ENCODE measurements around the gene MOSPD3. TPM values are rescaled to one million over a fixed set of nuclear protein-coding genes. Genes with fewer than 3 reads are reported as not detected.

MOSPD3 gene
- total and polyA plus RNA-seq, 2 of the 13 experiments (the other 11 are each of a cell fraction or from before 2014, with no cell fraction given), result 7.6 to 8.8 TPM

GRCh38 chr7:100563809-100564400 lies 48.4 kb upstream of the MOSPD3 start (continued):
- TF ChIP-seq AKNA (CRISPR knock-in tag; IDR thresholded peaks at IDR 0.05; ENCODE audit: borderline replicate concordance) (no peak), EHMT2 (IDR thresholded peaks at IDR 0.05; ENCODE audit: borderline replicate concordance, low read depth, low read length) (no peak), HDAC1 (CRISPR knock-in tag; IDR thresholded peaks at IDR 0.05) (no peak), DMAP1 (CRISPR knock-in tag; IDR thresholded peaks at IDR 0.05) (no peak), ZBED4 (CRISPR knock-in tag; IDR thresholded peaks at IDR 0.05; ENCODE audit: borderline replicate concordance) (no peak), ZNF224 (CRISPR knock-in tag; IDR thresholded peaks at IDR 0.05) (no peak), ZNF572 (CRISPR knock-in tag; IDR thresholded peaks at IDR 0.05) (no peak), EEA1 (CRISPR knock-in tag; IDR thresholded peaks at IDR 0.05; ENCODE audit: borderline replicate concordance) (no peak), ZNF577 (CRISPR knock-in tag; IDR thresholded peaks at IDR 0.05; ENCODE audit: borderline replicate concordance, low read depth) (no peak)
- TF ChIP-seq, protein P1, sequence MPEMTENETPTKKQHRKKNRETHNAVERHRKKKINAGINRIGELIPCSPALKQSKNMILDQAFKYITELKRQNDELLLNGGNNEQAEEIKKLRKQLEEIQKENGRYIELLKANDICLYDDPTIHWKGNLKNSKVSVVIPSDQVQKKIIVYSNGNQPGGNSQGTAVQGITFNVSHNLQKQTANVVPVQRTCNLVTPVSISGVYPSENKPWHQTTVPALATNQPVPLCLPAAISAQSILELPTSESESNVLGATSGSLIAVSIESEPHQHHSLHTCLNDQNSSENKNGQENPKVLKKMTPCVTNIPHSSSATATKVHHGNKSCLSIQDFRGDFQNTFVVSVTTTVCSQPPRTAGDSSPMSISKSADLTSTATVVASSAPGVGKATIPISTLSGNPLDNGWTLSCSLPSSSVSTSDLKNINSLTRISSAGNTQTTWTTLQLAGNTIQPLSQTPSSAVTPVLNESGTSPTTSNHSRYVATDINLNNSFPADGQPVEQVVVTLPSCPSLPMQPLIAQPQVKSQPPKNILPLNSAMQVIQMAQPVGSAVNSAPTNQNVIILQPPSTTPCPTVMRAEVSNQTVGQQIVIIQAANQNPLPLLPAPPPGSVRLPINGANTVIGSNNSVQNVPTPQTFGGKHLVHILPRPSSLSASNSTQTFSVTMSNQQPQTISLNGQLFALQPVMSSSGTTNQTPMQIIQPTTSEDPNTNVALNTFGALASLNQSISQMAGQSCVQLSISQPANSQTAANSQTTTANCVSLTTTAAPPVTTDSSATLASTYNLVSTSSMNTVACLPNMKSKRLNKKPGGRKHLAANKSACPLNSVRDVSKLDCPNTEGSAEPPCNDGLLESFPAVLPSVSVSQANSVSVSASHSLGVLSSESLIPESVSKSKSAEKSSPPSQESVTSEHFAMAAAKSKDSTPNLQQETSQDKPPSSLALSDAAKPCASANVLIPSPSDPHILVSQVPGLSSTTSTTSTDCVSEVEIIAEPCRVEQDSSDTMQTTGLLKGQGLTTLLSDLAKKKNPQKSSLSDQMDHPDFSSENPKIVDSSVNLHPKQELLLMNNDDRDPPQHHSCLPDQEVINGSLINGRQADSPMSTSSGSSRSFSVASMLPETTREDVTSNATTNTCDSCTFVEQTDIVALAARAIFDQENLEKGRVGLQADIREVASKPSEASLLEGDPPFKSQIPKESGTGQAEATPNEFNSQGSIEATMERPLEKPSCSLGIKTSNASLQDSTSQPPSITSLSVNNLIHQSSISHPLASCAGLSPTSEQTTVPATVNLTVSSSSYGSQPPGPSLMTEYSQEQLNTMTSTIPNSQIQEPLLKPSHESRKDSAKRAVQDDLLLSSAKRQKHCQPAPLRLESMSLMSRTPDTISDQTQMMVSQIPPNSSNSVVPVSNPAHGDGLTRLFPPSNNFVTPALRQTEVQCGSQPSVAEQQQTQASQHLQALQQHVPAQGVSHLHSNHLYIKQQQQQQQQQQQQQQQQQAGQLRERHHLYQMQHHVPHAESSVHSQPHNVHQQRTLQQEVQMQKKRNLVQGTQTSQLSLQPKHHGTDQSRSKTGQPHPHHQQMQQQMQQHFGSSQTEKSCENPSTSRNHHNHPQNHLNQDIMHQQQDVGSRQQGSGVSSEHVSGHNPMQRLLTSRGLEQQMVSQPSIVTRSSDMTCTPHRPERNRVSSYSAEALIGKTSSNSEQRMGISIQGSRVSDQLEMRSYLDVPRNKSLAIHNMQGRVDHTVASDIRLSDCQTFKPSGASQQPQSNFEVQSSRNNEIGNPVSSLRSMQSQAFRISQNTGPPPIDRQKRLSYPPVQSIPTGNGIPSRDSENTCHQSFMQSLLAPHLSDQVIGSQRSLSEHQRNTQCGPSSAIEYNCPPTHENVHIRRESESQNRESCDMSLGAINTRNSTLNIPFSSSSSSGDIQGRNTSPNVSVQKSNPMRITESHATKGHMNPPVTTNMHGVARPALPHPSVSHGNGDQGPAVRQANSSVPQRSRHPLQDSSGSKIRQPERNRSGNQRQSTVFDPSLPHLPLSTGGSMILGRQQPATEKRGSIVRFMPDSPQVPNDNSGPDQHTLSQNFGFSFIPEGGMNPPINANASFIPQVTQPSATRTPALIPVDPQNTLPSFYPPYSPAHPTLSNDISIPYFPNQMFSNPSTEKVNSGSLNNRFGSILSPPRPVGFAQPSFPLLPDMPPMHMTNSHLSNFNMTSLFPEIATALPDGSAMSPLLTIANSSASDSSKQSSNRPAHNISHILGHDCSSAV (CRISPR knock-in tag; IDR thresholded peaks at IDR 0.05; ENCODE audit: borderline replicate concordance), result no peak
- TF ChIP-seq, protein P2, sequence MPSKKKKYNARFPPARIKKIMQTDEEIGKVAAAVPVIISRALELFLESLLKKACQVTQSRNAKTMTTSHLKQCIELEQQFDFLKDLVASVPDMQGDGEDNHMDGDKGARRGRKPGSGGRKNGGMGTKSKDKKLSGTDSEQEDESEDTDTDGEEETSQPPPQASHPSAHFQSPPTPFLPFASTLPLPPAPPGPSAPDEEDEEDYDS (CRISPR knock-in tag; IDR thresholded peaks at IDR 0.05), result no peak
